Subcutaneous abdominal adipose tissue (tissue), 5 donors: Measurements from ENCODE around the gene TBC1D8.

Source experiments
- H3K27ac ChIP-seq: one replicate; pipeline ENCODE4 v1.7.0; 2013; ENCODE audit warnings: low read depth, mild to moderate bottlenecking, inconsistent platforms, low read length, moderate library complexity
- H3K27me3 ChIP-seq, 5 donors: one replicate each; pipeline ENCODE4 v1.7.0; 2013; ENCODE audit warnings: low read length in 5 of 5, inconsistent platforms in 1 of 5; ENCODE audit not compliant: control insufficient read depth in 5 of 5, insufficient read depth in 4 of 5
- H3K36me3 ChIP-seq, 5 donors: one replicate each; pipeline ENCODE4 v1.7.0; 2013; ENCODE audit warnings: low read length in 5 of 5; ENCODE audit not compliant: control insufficient read depth in 5 of 5, insufficient read depth in 5 of 5
- H3K4me1 ChIP-seq, 5 donors: one replicate each; pipeline ENCODE4 v1.7.0; 2013; ENCODE audit warnings: low read length in 5 of 5, mild to moderate bottlenecking in 3 of 5, moderate library complexity in 1 of 5; ENCODE audit not compliant: control insufficient read depth in 5 of 5, insufficient read depth in 5 of 5
- H3K4me3 ChIP-seq, 5 donors: one replicate each; pipeline ENCODE4 v1.7.0; 2013; ENCODE audit warnings: low read length in 5 of 5, low read depth in 1 of 5
- H3K9ac ChIP-seq, 5 donors: one replicate each; pipeline ENCODE4 v1.7.0; 2013; ENCODE audit warnings: low read length in 5 of 5, mild to moderate bottlenecking in 4 of 5, moderate library complexity in 3 of 5
- H3K9me3 ChIP-seq, 5 donors: one replicate each; pipeline ENCODE4 v1.7.0; 2013; ENCODE audit warnings: low read length in 5 of 5; ENCODE audit not compliant: control insufficient read depth in 5 of 5
- donor health status: healthy.
- donor health status: healthy.
- donor health status: healthy.
- donor health status: healthy.
- donor health status: healthy.

TBC1D8 gene

GRCh38 chr2:101006065-101006715 lies 145.0 kb downstream of the TBC1D8 start:
- no peak overlapping the region for H3K9ac ChIP-seq
- H3K36me3 ChIP-seq: peaks cover 25 to 69% (median 61%) of the 10 kb centered on the region in 5 donors
- no peaks in the 10 kb centered on the region for H3K9me3 ChIP-seq
- H3K4me3 ChIP-seq: no peak overlapping the region
- no peak overlapping the region for H3K27ac ChIP-seq
- H3K27me3 ChIP-seq: no peaks in the 10 kb centered on the region
- peaks cover 0 to 31% (median 24%) of the 10 kb centered on the region in 5 donors for H3K4me1 ChIP-seq

- peak overlapping the region in 2 of 5 donors; percentile 6 to 92 for H3K9ac ChIP-seq
- no peaks in the 10 kb centered on the region for H3K27me3 ChIP-seq
- no peaks in the 10 kb centered on the region for H3K9me3 ChIP-seq
- H3K4me1 ChIP-seq: peaks cover 0 to 31% (median 24%) of the 10 kb centered on the region in 5 donors
- H3K36me3 ChIP-seq: peaks cover 21 to 57% (median 51%) of the 10 kb centered on the region in 5 donors
- H3K27ac ChIP-seq: no peak overlapping the region
- H3K4me3 ChIP-seq: no peak overlapping the region
These were observed 146.4 kb downstream of the TBC1D8 start for GRCh38 chr2:101004620-101005325.

- Histone ChIP-seq H3K9me3 (no peaks in the 10 kb centered on the region), H3K36me3 (peaks cover 21 to 50% (median 47%) of the 10 kb centered on the region in 5 donors), H3K4me1 (peaks cover 0 to 31% (median 24%) of the 10 kb centered on the region in 5 donors), H3K27ac (peak overlapping the region; percentile 71), H3K4me3 (peak overlapping the region; percentile 89 to 99 (median 94)), H3K9ac (peak overlapping the region; percentile 91 to 97 (median 92)), H3K27me3 (no peaks in the 10 kb centered on the region)
These were observed 147.9 kb downstream of the TBC1D8 start for GRCh38 chr2:101003278-101003775.

- Histone ChIP-seq H3K4me1 (peaks cover 0 to 31% (median 24%) of the 10 kb centered on the region in 5 donors), H3K27me3 (no peaks in the 10 kb centered on the region), H3K27ac (peak overlapping the region; percentile 71), H3K4me3 (peak overlapping the region; percentile 89 to 99 (median 94)), H3K36me3 (peaks cover 21 to 44% (median 42%) of the 10 kb centered on the region in 5 donors), H3K9ac (peak overlapping the region; percentile 91 to 97 (median 92)), H3K9me3 (no peaks in the 10 kb centered on the region)
These were observed 148.5 kb downstream of the TBC1D8 start for GRCh38 chr2:101002562-101003277.

GRCh38 chr2:101001691-101002561 lies 149.3 kb downstream of the TBC1D8 start, which contains the start of gene RPL31:
Gene RPL31, plus strand, starts transcription at chr2:101002289. Its CDS starts 413 bp downstream, at chr2:101002702.
- H3K9ac ChIP-seq: peak within 1 kb of the TSS; percentile 91 to 97 (median 92)

GRCh38 chr2:100999995-101000394 lies 151.2 kb downstream of the TBC1D8 start:
- Histone ChIP-seq H3K27ac (no peak overlapping the region), H3K27me3 (no peaks in the 10 kb centered on the region), H3K4me3 (no peak overlapping the region), H3K36me3 (peaks cover 3 to 21% (median 15%) of the 10 kb centered on the region in 5 donors), H3K9me3 (no peaks in the 10 kb centered on the region), H3K4me1 (peaks cover 0 to 29% (median 24%) of the 10 kb centered on the region in 5 donors), H3K9ac (no peak overlapping the region)

More at GRCh38 chr2:101001691-101002561, 149.3 kb downstream of the TBC1D8 start, which contains the start of gene RPL31:
- H3K4me3 ChIP-seq: peak within 1 kb of the TSS; percentile 89 to 99 (median 94)
- peaks cover 0 to 31% (median 24%) of the 10 kb centered on the region in 5 donors for H3K4me1 ChIP-seq
- H3K27ac ChIP-seq: peak within 1 kb of the TSS; percentile 71
- no peaks in the 10 kb centered on the region for H3K9me3 ChIP-seq
- H3K27me3 ChIP-seq: no peaks in the 10 kb centered on the region
- peaks cover 16 to 36% (median 34%) of the 10 kb centered on the region in 5 donors for H3K36me3 ChIP-seq

GRCh38 chr2:100998235-100998573 lies 153.0 kb downstream of the TBC1D8 start:
- Histone ChIP-seq H3K27me3 (no peaks in the 10 kb centered on the region), H3K9ac (no peak overlapping the region), H3K4me1 (peaks cover 0 to 15% (median 13%) of the 10 kb centered on the region in 5 donors), H3K27ac (no peak overlapping the region), H3K36me3 (peaks cover 0 to 11% (median 0%) of the 10 kb centered on the region in 5 donors), H3K9me3 (no peaks in the 10 kb centered on the region), H3K4me3 (no peak overlapping the region)

- Histone ChIP-seq H3K9ac (no peak overlapping the region), H3K27ac (no peak overlapping the region), H3K36me3 (peaks cover 0 to 11% (median 0%) of the 10 kb centered on the region in 5 donors), H3K4me1 (peaks cover 0 to 10% (median 8%) of the 10 kb centered on the region in 5 donors), H3K27me3 (no peaks in the 10 kb centered on the region), H3K4me3 (no peak overlapping the region), H3K9me3 (no peaks in the 10 kb centered on the region)
These were observed 153.5 kb downstream of the TBC1D8 start for GRCh38 chr2:100997509-100998234.
